Amniotic stem cell (primary cell): ENCODE results near the gene AK5.

Experiments
- DNase-seq: peaks from one replicate; lab custom pipeline; 2025; lab: John Stamatoyannopoulos, UW

Gene AK5

GRCh38 chr1:77542813-77543420 lies 261.1 kb downstream of the AK5 start:
- no peak for DNase-seq

- no peak for DNase-seq
These were observed 262.1 kb downstream of the AK5 start for GRCh38 chr1:77543822-77544448.

GRCh38 chr1:77544845-77545244 lies 263.0 kb downstream of the AK5 start:
- DNase-seq, result no peak

- no peak for DNase-seq
These were observed 264.2 kb downstream of the AK5 start for GRCh38 chr1:77545970-77546369.

GRCh38 chr1:77546890-77547289 lies 265.1 kb downstream of the AK5 start:
- DNase-seq, result no peak

- no peak for DNase-seq
These were observed 266.5 kb downstream of the AK5 start for GRCh38 chr1:77548285-77548684.

- no peak for DNase-seq
These were observed 268.3 kb downstream of the AK5 start for GRCh38 chr1:77550135-77550534.

- no peak for DNase-seq
These were observed 270.8 kb downstream of the AK5 start for GRCh38 chr1:77552626-77553025.

- no peak for DNase-seq
These were observed 271.9 kb downstream of the AK5 start for GRCh38 chr1:77553568-77554291.

GRCh38 chr1:77556045-77556444 lies 274.2 kb downstream of the AK5 start:
- DNase-seq, result no peak

- DNase-seq, result no peak
These were observed 275.2 kb downstream of the AK5 start for GRCh38 chr1:77557053-77557452.

GRCh38 chr1:77558591-77559164 lies 276.9 kb downstream of the AK5 start:
- no peak for DNase-seq

- DNase-seq, result no peak
These were observed 278.9 kb downstream of the AK5 start for GRCh38 chr1:77560741-77561140.

GRCh38 chr1:77562596-77563150 lies 280.9 kb downstream of the AK5 start:
- DNase-seq, result no peak

GRCh38 chr1:77565321-77565720 lies 283.5 kb downstream of the AK5 start:
- DNase-seq, result no peak

GRCh38 chr1:77571642-77572041 lies 289.8 kb downstream of the AK5 start:
- no peak for DNase-seq

- no peak for DNase-seq
These were observed 297.7 kb downstream of the AK5 start for GRCh38 chr1:77579547-77579946.

GRCh38 chr1:77582905-77583304 lies 301.1 kb downstream of the AK5 start:
- DNase-seq, result no peak

- DNase-seq, result no peak
These were observed 301.7 kb downstream of the AK5 start for GRCh38 chr1:77583483-77583882.

- no peak for DNase-seq
These were observed 303.1 kb downstream of the AK5 start for GRCh38 chr1:77584884-77585283.

GRCh38 chr1:77585610-77586314 lies 303.9 kb downstream of the AK5 start:
- DNase-seq, result no peak

- no peak for DNase-seq
These were observed 307.4 kb downstream of the AK5 start for GRCh38 chr1:77589231-77589630.
